ENCODE results near the gene ARPC5.

ARPC5 gene

DNA sequence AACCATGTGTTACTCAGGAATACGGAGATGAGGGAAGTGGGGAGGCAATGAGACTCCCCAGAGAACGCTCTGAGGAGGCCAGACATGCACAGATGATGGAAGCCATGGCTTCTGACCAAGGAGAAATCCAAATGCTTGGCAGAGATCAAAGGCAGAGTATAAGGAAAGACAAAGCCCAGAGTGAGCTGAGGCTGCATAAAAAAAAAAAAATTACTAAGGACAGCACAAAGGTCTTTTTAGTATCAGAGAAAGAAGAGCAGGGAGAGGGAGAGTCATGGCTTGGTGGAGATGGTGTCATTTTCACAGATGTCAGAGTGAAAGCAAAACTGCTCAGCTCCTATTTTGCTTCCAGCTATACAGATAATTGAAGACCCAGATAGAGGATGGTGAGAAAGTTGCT lies 37.2 kb downstream of the ARPC5 start:
- Histone ChIP-seq H3K4me3 (ENCODE audit: low read depth, low read length) (no peak overlapping the region), H2AFZ (ENCODE audit: low read length, unreplicated experiment) (no peak overlapping the region)

DNA sequence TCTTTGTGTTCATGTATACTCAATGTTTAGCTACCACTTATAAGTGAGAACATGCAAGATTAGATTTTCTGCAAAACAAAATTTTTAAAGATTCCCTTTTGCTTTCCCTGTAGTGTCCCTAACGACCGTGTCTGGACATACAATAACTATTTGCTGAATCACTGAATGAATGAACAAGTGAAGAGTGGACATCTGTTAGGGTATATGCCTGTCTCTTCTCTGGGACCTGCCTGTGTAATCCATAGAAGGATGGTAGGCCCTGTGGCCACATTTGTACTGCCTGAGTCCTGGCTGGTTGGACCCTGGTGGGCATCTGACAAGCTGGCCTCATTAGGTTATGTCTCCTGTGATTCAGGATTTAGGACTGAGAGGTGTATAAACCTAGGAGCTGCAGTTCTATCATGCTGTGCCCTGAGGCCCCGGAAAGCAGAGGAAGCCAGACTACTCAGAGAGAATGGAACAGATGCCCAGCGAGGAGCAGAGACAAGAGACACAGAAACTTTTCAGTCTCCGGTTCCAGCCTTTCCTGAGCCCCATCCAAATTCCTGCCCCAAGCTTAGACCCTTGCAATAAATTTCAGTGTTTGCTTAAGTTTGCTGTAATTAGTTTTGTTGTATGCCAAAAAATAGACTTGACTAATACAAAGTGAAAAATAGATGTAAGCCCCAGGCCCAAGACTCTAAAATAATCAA lies 37.8 kb downstream of the ARPC5 start:
- Histone ChIP-seq H3K27me3 (ENCODE audit: insufficient read depth, low read length) (no peaks in the 10 kb centered on the region), H3K4me3 (ENCODE audit: low read depth, low read length) (no peak overlapping the region), H3K36me3 (ENCODE audit: insufficient read depth, low read length) (no peaks in the 10 kb centered on the region), H3K79me2 (ENCODE audit: control insufficient read depth, insufficient read depth, low read length, unreplicated experiment) (no peaks in the 10 kb centered on the region), H2AFZ (ENCODE audit: low read length, unreplicated experiment) (no peak overlapping the region), H3K27ac (ENCODE audit: low read depth, low read length) (no peak overlapping the region), H3K4me1 (ENCODE audit: control insufficient read depth, insufficient read depth, low read length, unreplicated experiment) (peaks cover 5% of the 10 kb centered on the region)

More for the DNA sequence above, 37.2 kb downstream of the ARPC5 start:
- Histone ChIP-seq H3K4me1 (ENCODE audit: control insufficient read depth, insufficient read depth, low read length, unreplicated experiment) (peaks cover 5% of the 10 kb centered on the region), H3K27me3 (ENCODE audit: insufficient read depth, low read length) (no peaks in the 10 kb centered on the region), H3K27ac (ENCODE audit: low read depth, low read length) (no peak overlapping the region), H3K79me2 (ENCODE audit: control insufficient read depth, insufficient read depth, low read length, unreplicated experiment) (no peaks in the 10 kb centered on the region), H3K36me3 (ENCODE audit: insufficient read depth, low read length) (no peaks in the 10 kb centered on the region)

DNA sequence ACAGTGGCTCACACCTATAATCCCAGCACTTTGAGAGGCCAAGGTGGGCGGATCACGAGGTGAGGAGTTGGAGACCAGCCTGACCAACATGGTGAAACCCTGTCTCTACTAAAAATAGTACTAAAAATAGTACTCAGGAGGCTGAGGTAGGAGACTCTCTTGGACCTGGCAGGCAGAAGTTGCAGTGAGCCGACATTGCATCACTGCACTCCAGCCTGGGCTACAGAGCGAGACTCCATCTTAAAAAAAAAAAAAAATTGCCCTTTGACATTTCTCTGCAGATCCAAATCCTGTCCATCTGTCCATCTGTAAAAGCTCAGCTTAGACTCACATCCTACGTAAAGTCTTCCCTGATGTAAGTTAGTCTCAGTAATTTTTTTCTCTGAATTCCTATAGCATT lies 39.1 kb downstream of the ARPC5 start:
- Histone ChIP-seq H3K79me2 (ENCODE audit: control insufficient read depth, insufficient read depth, low read length, unreplicated experiment) (no peaks in the 10 kb centered on the region), H3K27ac (ENCODE audit: low read depth, low read length) (no peak overlapping the region), H3K27me3 (ENCODE audit: insufficient read depth, low read length) (no peaks in the 10 kb centered on the region), H3K4me1 (ENCODE audit: control insufficient read depth, insufficient read depth, low read length, unreplicated experiment) (peaks cover 5% of the 10 kb centered on the region), H2AFZ (ENCODE audit: low read length, unreplicated experiment) (no peak overlapping the region), H3K36me3 (ENCODE audit: insufficient read depth, low read length) (no peaks in the 10 kb centered on the region), H3K4me3 (ENCODE audit: low read depth, low read length) (no peak overlapping the region)

DNA sequence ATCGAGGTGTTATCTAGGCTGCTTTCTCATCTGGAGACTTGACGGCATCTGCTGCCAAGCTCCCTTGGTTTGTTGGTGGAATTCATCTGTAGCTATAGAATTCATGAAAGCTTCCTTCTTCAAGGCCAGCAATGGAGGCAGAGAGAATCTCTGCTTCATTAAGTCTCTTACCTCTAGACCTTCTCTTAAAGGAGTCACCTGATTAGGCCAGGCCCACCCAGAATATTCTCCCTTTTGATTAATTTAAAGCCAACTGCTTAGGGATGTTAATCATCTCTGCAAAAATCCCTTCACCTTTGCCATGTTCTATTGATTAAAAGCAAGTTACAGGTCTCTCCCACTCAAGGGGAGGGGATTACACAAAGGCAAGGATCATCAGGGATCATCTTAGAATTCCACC lies 40.0 kb downstream of the ARPC5 start:
- H3K36me3 ChIP-seq (ENCODE audit: insufficient read depth, low read length) = no peaks in the 10 kb centered on the region
- no peaks in the 10 kb centered on the region for H3K27me3 ChIP-seq (ENCODE audit: insufficient read depth, low read length)
- no peak overlapping the region for H3K27ac ChIP-seq (ENCODE audit: low read depth, low read length)
- H3K4me1 ChIP-seq (ENCODE audit: control insufficient read depth, insufficient read depth, low read length, unreplicated experiment) = peaks cover 7% of the 10 kb centered on the region
- H3K79me2 ChIP-seq (ENCODE audit: control insufficient read depth, insufficient read depth, low read length, unreplicated experiment) = no peaks in the 10 kb centered on the region
- no peak overlapping the region for H3K4me3 ChIP-seq (ENCODE audit: low read depth, low read length)
- H2AFZ ChIP-seq (ENCODE audit: low read length, unreplicated experiment) = no peak overlapping the region

DNA sequence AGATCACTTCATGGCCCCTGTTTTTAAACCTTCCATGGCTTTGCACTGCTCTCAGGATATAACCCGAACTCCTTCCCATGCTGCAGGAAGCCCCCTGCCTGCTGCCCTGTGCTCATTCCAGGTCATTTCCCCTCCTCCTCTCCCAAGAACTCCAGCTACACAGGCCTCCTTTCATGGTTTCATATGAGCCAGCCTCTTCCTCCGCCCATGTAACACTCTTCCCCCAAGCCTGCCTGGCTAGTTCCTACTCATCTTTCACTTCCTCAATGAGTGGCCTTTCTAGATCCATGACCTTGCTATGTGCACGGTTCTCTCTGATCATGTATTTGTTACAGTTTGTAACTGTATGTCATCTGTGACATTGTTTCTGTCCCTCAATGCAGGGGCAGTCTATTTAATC lies 42.2 kb downstream of the ARPC5 start:
- Histone ChIP-seq H3K4me3 (ENCODE audit: low read depth, low read length) (no peak overlapping the region), H3K79me2 (ENCODE audit: control insufficient read depth, insufficient read depth, low read length, unreplicated experiment) (no peaks in the 10 kb centered on the region), H2AFZ (ENCODE audit: low read length, unreplicated experiment) (no peak overlapping the region), H3K27ac (ENCODE audit: low read depth, low read length) (no peak overlapping the region), H3K4me1 (ENCODE audit: control insufficient read depth, insufficient read depth, low read length, unreplicated experiment) (peaks cover 12% of the 10 kb centered on the region), H3K36me3 (ENCODE audit: insufficient read depth, low read length) (no peaks in the 10 kb centered on the region), H3K27me3 (ENCODE audit: insufficient read depth, low read length) (no peaks in the 10 kb centered on the region)

DNA sequence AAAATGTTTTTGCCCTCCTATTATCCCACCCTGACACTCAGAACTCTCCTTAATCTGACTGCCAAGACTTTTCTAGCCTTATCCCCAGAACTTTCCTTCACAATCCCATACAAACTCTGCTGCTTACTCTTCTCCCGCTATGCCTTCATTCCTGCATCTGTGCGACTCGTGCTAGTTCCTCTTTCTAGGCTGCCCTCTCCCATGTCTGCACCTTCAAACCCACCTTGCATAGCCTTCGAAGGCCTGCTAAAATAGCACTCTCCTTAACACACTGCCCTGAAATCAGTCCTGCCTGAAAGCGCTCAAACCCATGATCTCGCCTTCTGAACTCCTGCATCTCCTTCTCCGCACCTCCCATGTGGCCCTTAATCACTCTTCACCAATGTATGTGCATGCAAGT lies 42.9 kb downstream of the ARPC5 start:
- H2AFZ ChIP-seq (ENCODE audit: low read length, unreplicated experiment) = no peak overlapping the region
- H3K4me1 ChIP-seq (ENCODE audit: control insufficient read depth, insufficient read depth, low read length, unreplicated experiment) = peaks cover 12% of the 10 kb centered on the region
- no peaks in the 10 kb centered on the region for H3K36me3 ChIP-seq (ENCODE audit: insufficient read depth, low read length)
- H3K79me2 ChIP-seq (ENCODE audit: control insufficient read depth, insufficient read depth, low read length, unreplicated experiment) = no peaks in the 10 kb centered on the region
- H3K4me3 ChIP-seq (ENCODE audit: low read depth, low read length) = no peak overlapping the region
- no peaks in the 10 kb centered on the region for H3K27me3 ChIP-seq (ENCODE audit: insufficient read depth, low read length)
- no peak overlapping the region for H3K27ac ChIP-seq (ENCODE audit: low read depth, low read length)

DNA sequence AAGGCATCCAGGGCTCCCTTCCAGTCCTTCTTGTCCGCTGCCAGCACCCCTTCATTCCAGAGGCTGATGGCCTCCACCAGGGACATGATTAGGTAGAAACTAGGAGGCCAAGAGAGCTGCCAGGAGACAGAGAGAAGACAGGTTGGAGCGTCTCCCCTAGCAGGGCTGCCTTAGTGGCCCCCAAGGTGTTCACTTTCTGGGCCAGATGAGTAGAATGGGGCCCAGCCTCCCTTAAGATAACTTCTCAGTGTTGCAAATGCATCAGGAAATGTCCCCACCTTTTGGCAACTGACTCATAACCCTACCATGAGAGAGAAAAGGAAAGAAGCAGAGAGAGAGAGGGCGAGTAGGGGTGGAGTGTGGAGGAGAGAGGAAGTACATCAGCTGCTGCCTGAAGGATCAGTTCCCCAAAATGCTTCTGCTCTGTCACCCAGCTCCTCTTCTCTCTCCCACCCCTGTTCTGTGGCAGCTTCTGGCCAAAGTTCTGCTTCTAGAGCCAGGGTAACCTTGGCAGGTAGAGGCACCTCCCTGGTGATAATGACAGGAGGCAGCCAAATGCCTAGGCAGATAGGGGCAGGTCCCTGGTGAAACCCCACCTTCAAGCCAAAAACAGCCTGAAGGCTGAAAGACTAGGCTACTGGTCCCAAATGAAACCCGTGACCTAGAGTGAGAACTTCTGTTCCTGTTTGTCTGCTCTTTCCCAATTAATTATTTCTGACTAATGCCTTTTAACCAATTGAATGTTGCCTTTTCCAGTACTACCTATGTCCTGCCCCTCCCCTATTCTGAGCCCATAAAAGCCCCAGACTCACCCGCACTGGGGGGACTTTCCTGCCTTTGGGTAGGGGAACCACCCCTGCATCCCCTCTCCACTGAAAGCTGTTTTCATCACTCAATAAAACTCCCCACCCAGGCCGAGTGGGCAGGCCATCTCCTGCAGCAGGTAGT lies 45.1 kb downstream of the ARPC5 start, which contains the start of gene NCF2:
Gene NCF2 (minus strand): TSS at position 216 of the 948 bp plus-strand sequence. CDS start 130 bp downstream, at position 86.
- Histone ChIP-seq H3K4me3 (ENCODE audit: low read depth, low read length) (no peak within 1 kb of the TSS), H2AFZ (ENCODE audit: low read length, unreplicated experiment) (no peak within 1 kb of the TSS), H3K36me3 (ENCODE audit: insufficient read depth, low read length) (no peaks in the 10 kb centered on the region), H3K79me2 (ENCODE audit: control insufficient read depth, insufficient read depth, low read length, unreplicated experiment) (no peaks in the 10 kb centered on the region), H3K4me1 (ENCODE audit: control insufficient read depth, insufficient read depth, low read length, unreplicated experiment) (peaks cover 12% of the 10 kb centered on the region), H3K27me3 (ENCODE audit: insufficient read depth, low read length) (no peaks in the 10 kb centered on the region), H3K27ac (ENCODE audit: low read depth, low read length) (no peak within 1 kb of the TSS)

DNA sequence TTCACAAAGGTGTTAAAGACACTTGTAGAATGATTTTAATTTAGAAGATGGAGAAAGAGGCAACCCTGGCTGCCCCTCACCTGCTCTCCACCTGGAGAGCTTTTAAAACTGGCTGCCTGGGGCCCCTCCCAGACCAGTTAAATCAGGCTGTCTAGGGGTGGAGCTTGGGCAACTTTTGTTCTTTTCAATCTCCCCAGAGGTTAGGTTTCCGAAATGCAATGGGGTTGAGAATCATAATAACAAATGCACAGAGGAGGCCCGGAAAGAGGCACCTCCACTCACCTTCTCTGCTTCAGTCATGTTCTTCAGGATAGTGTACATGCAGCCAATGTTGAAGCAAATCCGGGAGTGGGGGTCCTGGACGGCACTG lies 45.7 kb downstream of the ARPC5 start:
- Histone ChIP-seq H3K4me1 (ENCODE audit: control insufficient read depth, insufficient read depth, low read length, unreplicated experiment) (peaks cover 12% of the 10 kb centered on the region), H3K36me3 (ENCODE audit: insufficient read depth, low read length) (no peaks in the 10 kb centered on the region), H3K27ac (ENCODE audit: low read depth, low read length) (no peak overlapping the region), H3K79me2 (ENCODE audit: control insufficient read depth, insufficient read depth, low read length, unreplicated experiment) (no peaks in the 10 kb centered on the region), H3K27me3 (ENCODE audit: insufficient read depth, low read length) (no peaks in the 10 kb centered on the region), H3K4me3 (ENCODE audit: low read depth, low read length) (no peak overlapping the region), H2AFZ (ENCODE audit: low read length, unreplicated experiment) (no peak overlapping the region)

DNA sequence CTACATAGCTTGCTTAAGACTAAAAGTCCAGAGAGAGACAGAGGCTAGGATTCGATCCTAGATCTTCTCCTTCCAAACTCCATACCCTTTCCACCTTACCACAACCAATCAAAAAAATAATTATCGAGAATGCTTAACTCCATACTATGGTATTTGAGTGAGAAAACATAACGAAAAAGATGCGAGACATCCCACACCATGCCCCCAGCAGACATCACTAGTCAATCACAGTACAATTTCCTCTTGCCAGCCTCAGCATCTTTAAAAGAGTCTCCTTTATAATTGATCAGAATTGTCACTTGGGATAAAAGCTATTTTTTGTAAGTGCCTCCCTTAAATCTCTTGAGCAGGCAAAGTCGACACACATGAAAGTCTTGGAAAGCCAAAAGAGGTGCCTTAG lies 46.2 kb downstream of the ARPC5 start:
- Histone ChIP-seq H3K4me3 (ENCODE audit: low read depth, low read length) (no peak overlapping the region), H3K27me3 (ENCODE audit: insufficient read depth, low read length) (no peaks in the 10 kb centered on the region), H3K4me1 (ENCODE audit: control insufficient read depth, insufficient read depth, low read length, unreplicated experiment) (peaks cover 12% of the 10 kb centered on the region), H3K36me3 (ENCODE audit: insufficient read depth, low read length) (no peaks in the 10 kb centered on the region), H3K27ac (ENCODE audit: low read depth, low read length) (no peak overlapping the region), H3K79me2 (ENCODE audit: control insufficient read depth, insufficient read depth, low read length, unreplicated experiment) (no peaks in the 10 kb centered on the region), H2AFZ (ENCODE audit: low read length, unreplicated experiment) (no peak overlapping the region)

DNA sequence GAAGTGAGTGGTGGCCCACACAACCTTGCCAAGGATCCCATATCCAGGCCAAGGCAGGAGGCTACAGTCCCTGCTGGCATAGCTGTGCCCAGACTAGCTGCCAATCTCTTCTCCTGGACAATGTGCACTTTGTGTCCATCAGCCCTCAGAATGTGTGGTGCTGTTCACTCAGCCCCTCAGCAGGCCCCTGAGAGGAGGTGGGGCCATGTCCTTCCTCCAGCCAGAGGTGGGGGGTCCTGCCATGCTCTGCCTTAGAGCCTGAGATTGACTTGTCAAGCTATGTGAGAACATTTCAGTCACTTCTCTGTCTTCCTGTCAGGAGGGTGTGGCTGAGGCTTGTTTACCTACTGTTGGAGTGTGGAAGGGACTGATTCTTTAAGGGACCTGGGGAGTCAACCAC lies 46.8 kb downstream of the ARPC5 start:
- H3K27me3 ChIP-seq (ENCODE audit: insufficient read depth, low read length) = no peaks in the 10 kb centered on the region
- no peak overlapping the region for H2AFZ ChIP-seq (ENCODE audit: low read length, unreplicated experiment)
- H3K4me3 ChIP-seq (ENCODE audit: low read depth, low read length) = no peak overlapping the region
- peaks cover 12% of the 10 kb centered on the region for H3K4me1 ChIP-seq (ENCODE audit: control insufficient read depth, insufficient read depth, low read length, unreplicated experiment)
- no peaks in the 10 kb centered on the region for H3K36me3 ChIP-seq (ENCODE audit: insufficient read depth, low read length)
- no peaks in the 10 kb centered on the region for H3K79me2 ChIP-seq (ENCODE audit: control insufficient read depth, insufficient read depth, low read length, unreplicated experiment)
- H3K27ac ChIP-seq (ENCODE audit: low read depth, low read length) = no peak overlapping the region

DNA sequence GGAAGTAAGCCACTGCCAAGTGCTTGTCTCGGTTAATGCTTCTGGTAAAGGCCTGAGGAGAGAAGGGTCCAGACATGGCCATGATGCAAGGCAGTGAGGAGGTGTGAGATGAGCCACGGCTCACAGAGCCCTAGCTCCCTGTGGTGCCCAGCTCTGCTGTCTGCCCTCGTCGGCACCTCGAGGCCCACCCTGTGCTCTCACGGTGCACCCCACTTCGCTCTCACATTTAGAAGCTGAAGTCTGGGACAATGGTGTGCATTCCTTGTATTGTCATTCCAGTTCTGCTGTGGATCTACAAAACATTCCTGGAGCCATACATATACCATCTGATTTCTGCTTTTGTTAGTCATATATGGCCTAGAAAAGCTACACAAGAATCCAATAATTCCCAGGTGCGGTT lies 48.7 kb downstream of the ARPC5 start:
- Histone ChIP-seq H3K4me3 (ENCODE audit: low read depth, low read length) (no peak overlapping the region), H2AFZ (ENCODE audit: low read length, unreplicated experiment) (no peak overlapping the region), H3K36me3 (ENCODE audit: insufficient read depth, low read length) (no peaks in the 10 kb centered on the region), H3K4me1 (ENCODE audit: control insufficient read depth, insufficient read depth, low read length, unreplicated experiment) (peaks cover 12% of the 10 kb centered on the region), H3K27ac (ENCODE audit: low read depth, low read length) (no peak overlapping the region), H3K27me3 (ENCODE audit: insufficient read depth, low read length) (no peaks in the 10 kb centered on the region), H3K79me2 (ENCODE audit: control insufficient read depth, insufficient read depth, low read length, unreplicated experiment) (no peaks in the 10 kb centered on the region)

Data from ACC112 (cell line).